Measurements from ENCODE around the gene DEPP1.

DEPP1 gene

GRCh38 chr10:44993226-44993921, 14.8 kb upstream of the DEPP1 start:
- no peak for DNase-seq

- DNase-seq = no peak
These were observed 14.2 kb upstream of the DEPP1 start for GRCh38 chr10:44992732-44993225.

DNA sequence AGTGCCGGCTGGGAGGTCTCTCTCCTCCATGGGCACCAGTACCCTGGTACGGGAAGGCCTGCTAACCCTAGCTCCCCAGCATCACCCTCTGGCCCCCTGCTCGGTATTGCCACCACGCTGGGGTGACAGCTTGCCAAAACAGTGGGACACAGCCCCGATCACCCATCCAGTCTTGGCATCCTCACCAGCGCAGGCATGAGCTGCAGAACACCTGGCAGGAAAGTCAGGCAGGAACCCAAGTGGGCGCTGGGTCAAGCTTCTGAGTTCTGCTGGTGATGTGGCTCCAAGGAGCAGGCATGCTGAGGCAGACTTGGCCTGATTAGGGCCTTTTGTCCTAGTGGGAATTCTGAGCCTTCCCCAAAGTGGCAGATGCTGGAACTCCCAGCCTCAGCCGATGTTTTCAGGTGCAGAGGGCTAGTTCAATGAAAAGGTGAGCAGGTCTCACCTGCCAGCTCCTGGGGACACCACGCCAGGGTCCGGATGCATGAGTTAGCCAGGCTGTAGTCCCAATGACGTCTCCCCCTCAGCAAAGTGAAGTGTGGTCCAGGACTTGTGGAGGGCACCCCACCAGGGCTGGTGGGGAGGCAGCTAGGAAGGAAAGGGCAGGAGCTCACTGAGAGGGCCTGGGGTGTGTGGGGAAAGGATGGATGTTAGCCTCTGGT, 13.6 kb upstream of the DEPP1 start:
- no peak for DNase-seq

GRCh38 chr10:44991571-44991970, 13.0 kb upstream of the DEPP1 start:
- no peak for DNase-seq

DNA sequence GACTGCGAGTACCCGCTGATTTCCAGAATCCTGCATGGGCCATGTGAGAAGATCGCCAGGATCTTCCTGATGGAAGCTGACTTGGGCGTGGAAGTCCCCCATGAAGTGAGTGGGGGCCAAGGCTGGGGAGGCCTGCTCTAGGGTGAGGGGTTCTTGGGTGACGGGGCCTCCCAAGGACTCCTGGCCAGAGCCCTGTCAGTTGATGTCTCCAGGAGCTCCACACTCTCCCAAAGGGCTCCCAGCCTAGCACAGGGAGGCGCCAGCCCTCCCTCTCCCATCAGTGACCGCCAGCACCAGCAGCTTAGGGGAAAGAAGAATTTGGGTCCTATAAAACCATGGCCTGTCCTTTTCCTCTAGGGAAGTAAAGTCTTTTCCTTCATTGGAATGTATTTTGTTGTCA, 12.4 kb upstream of the DEPP1 start:
- no peak for DNase-seq

- no peak for DNase-seq
These were observed 11.7 kb upstream of the DEPP1 start for GRCh38 chr10:44990302-44990655.

DNA sequence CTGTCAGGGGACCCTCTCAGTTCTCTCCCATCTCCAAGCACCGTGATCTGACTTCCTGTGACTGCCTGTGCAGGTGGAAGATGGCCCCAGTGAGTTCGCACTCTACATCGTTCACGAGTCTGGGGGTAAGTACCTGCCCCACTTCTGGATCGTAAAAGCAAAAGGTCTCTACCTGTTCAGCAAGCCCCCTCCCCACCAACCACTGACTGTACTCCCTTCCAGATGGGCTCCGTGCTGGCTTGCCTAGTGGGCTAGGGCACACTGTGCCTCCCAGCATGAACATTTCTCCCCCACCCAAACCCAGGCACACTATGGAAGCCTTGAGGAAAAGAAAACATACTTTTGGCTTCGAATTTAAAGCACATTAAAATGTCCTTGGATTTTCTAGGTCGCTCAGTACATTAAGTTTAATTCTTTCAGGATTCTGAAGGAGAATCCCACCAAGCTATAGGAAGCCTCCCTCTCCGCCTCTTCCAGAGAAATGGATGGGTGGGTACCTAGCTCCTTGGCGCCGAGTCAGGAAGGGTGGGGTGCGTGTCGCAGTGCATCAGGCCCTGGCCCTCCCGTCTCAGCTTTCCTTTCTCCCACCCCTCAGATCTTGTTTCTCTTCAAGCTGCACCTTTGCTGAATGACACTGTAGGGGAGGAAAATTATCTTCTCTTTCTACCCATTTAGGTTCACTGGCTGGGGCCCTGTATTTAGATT, 11.1 kb upstream of the DEPP1 start:
- DNase-seq = no peak

DNA sequence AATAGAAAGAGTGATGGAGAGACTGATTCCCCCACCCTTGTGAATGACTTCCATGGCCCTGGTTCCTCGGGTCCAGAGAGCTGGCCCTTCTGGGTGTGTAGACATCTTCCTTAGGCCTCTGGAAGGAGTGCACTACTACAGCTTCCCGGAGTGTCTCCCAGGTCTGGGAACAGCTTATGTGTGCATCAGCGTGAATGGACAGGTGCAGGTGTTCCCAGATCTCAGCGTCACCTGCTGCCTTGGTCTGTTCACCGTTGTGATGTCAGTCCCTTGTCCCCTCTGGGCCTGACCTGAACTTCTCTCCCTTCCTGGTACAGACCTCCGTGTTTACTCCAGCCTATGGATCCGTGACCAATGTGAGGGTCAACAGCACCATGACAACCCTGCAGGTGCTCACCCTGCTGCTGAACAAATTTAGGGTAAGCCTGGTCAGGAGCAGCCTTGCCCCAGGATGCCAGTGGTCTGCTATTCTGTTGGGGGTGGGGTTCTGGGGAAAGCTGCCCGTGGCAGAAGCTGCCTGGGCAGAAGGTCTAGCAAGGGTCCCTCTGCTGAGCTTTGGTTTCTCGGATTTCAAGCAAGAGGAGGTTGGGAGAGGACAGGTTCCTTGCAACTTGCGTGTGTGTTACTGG, 10.5 kb upstream of the DEPP1 start:
- no peak for DNase-seq

GRCh38 chr10:44986670-44987069, 8.1 kb upstream of the DEPP1 start:
- no peak for DNase-seq

GRCh38 chr10:44986179-44986578, 7.6 kb upstream of the DEPP1 start:
- no peak for DNase-seq

- DNase-seq = no peak
These were observed 6.6 kb upstream of the DEPP1 start for GRCh38 chr10:44985175-44985681.

- no peak for DNase-seq
These were observed 6.1 kb upstream of the DEPP1 start for GRCh38 chr10:44984671-44985101.

- DNase-seq = no peak
These were observed 5.3 kb upstream of the DEPP1 start for GRCh38 chr10:44983895-44984278.

DNA sequence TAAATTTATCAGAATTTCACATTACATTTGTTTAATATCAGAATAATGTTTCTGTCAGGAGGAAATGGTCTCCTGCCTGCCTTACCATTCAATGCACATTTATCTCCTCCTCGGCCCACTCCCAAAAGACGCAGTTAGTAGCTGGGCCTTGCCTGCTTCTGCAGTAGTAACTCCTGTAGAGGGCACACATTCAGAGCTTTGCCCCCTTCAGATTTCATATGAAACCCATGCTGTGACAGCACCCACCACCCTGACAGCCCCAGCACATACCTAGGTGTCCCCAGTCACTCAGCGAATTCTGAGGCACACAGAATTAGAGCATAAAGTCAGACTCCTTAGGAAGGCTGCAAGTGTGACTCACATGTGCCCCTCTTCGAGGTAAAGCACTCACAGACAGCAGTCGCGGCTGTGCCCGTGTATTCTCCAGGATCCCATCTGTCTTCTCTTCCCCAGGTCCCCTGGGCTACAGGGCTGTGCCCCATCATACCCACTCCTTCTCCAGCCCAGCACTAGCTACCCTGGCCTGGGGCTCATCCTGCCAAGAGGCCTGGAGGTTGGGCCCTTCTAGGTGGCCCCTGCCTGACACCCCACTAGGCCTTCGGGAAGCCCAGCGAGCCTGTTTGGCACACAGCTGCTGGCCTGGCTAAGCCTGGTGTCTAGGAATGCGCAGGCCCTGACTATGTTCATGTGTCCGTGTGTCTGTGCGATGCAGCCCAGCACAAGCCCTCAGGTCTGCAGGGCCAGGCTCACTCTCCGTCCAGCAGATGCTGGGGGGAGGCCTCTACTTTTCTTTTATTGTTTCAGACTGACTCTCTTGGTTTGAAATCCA, 4.7 kb upstream of the DEPP1 start:
- no peak for DNase-seq

DNA sequence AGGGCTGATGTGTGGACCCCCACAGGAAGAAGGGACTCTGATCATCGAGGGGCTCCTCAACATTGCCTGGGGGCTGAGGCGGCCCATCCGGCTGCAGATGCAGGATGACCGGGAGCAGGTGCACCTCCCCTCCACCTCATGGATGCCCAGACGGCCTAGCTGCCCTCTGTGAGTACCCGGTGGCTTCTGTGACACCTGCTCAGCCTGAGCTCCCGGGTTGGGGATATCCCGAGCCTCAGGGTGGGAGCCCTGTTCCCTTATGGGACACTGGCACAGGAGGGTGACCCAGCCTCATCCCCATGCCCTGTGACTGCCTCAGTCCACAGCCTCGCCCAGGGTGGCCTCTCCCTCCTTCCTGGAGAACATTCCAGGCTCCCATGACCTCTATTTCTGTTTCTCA, 3.9 kb upstream of the DEPP1 start:
- DNase-seq = no peak

- DNase-seq = no peak
These were observed 3.5 kb upstream of the DEPP1 start for GRCh38 chr10:44982114-44982460.

DNA sequence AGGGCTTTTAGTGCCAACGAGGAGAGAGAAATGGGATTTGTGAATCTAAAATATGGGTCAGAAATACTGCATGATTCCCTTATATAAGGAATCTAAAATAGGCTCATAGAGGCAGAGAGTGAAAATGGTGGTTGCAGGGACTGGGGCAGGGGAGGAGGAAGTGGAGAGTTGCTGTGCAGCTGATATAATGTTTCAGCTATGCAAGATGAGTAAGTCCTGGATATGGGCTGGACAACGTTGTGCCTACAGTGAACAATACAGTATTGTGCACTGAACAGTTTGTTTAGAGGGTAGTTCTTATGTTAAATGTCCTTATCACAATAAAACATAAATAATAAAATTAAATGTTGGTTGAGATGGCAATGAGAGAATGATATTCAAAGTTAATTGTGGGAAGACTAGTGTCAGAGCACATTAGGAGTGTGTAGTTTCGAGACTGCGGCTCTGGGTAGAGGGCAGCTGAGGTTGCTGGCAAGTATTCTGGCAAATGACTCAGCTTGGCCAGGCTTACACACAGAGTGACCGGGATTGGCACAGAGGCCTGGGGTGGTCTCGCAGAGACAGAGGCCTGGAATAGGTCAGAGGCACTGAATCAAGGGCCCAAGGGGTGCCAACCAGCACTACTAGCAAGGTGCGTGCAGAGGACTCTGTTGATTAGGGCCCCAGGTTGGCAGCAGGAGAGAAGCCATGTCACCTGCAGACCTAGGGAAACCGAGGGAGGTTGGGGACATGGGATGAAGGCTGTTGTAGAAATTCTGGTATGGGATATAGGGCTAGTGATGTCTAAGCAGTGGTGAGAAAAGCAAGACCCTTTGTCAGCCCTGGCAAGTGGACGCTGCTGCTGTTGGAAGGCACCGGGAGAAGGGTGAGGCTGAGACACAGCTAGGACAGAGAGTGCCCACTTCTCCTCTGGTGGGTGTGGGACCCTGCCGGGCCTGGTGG, 2.8 kb upstream of the DEPP1 start:
- DNase-seq = no peak

DNA sequence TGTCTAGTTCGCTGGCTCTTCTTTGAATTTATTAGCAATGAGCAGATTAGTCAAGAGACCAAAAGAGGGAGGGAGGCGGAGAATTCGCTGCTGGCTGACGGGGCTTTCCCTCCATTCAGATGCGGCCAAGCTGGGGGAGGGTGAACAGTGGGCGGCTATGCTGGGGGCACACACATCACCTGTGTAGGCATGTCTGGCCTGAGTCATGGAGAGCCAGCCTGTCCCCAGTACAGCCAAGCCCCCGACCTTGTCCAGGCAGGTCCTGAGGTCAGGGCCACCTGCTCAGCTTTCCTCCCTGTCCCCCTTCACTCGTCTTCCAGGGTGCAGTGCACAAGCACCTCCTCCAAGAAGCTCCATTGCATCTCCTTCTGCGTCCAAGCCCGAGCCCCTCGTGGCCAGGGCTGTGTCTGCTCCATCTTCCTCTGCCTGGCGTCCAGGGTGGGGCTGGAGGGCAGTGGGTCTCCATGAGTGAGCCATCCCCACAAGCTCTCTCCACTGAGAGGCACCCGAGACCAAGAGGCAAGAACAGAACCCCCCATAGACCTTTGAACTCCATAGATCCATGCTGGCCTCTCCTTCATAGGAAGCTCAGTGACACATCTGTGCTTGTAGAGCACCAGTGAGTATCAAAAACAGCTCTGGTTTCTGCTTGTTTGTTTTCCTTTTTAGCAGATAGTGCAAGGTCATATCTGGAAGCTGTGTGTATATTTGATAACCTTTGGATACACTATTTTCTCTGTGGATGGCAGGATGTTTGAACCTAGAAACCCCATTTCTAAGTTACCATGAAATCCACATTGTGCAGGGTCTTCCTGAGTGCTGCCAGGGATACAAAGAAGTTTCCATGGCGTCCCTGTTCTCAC, 1.9 kb upstream of the DEPP1 start:
- no peak for DNase-seq

DNA sequence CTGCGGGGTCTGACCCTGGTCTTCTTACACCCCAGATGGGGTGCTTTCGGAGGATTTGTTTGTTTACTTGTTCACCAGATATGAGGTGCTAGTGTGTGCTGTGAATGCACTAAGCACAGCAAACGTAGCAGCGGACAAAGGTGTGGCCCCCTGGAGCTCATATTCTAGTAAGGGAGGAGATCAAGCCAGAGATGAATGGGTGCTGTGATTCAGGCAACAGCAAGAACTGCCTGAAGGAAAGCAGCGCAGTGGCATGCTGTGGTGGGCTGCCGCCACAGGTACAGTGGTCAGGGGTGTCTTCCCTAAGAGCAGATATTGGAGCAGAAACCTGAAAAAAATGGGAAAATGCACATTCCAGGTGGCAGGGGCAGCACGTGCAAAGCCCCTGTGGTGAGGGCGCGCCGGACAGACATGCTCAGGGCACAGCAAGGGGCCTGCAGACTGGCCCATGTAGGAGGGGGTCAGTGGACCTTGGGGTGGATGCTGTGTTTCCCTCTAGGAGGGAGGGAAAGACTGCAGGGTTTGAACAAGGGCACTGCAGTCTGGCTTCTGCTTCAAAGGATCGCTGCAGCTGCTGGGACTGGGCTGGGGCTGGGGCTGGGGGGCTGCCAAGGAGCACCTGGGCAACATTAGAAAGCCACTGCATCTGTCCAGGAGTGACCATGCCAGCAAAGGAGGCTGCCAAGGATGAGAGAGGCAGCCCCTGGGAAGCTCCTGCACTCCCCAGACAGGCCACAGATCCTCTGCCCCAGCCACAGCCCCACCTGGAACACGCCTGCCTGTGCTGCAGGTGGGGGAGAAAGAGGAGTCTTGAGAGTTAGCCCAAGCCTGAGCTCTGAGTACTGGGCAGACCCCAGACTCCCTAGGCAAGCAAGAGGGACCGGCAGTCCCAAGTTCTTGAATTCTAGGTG, 927 bp upstream of the DEPP1 start:
- no peak for DNase-seq

All from CD4-positive, alpha-beta T cell treated with Interferon alpha-2 for 1 hour (primary cell).